A549 (cell line): ENCODE measurements around the gene ING2. TPM values are rescaled to one million over a fixed set of nuclear protein-coding genes. Genes with fewer than 3 reads are reported as not detected.

Source experiments
- ATAC-seq, 2 experiments: fragments of 200-7000 bp in 1 of 2; fragments of >200 bp in 1 of 2; cut with Nextera tagmentation in 1 of 2; cut with Tn5 transposase in 1 of 2; 3 replicates each; pipeline versions ENCODE4 v1.8.0 to v1.9.1; 2018 to 2020; ENCODE audit warnings: mild to moderate bottlenecking in 1 of 2, moderate library complexity in 1 of 2
- CTCF ChIA-PET: fragments of 300-600 bp; sonication (Branson Sonifier 250); formaldehyde crosslinking; extraction: SDS; loops from one replicate; lab custom pipeline; 2021; ENCODE audit warnings: antibody characterized with exemption, inconsistent platforms; lab: Yijun Ruan, JAX
- POLR2A ChIA-PET: fragments of 350-600 bp; formaldehyde crosslinking; extraction: SDS; loops from one replicate; lab custom pipeline; 2021; ENCODE audit warnings: antibody characterized with exemption, inconsistent platforms; lab: Yijun Ruan, JAX
- DNase-seq, 2 experiments: peaks; one replicate each; pipeline versions ENCODE4 v3.0.0 to v3.0.0-alpha.2; 2011 to 2016; ENCODE audit warnings: low read depth in 1 of 2, low spot score in 1 of 2
- FAIRE-seq: peaks from 2 replicates; lab custom pipeline; 2011; peaks lifted over from hg19 to GRCh38; lab: Jason Lieb, UNC
- H3K27ac ChIP-seq, 2 experiments: fragments of >200 bp; sonication (Bioruptor Twin); formaldehyde crosslinking; 3 replicates each; pipeline ENCODE4 v1.5.1; 2016 to 2017
- H3K4me1 ChIP-seq: fragments of >200 bp; sonication (Bioruptor Twin); formaldehyde crosslinking; 3 replicates; pipeline ENCODE4 v1.6.1; 2016
- H3K4me2 ChIP-seq: fragments of >200 bp; sonication (Bioruptor Twin); formaldehyde crosslinking; 3 replicates; pipeline ENCODE4 v1.6.1; 2016
- H3K4me3 ChIP-seq: fragments of >200 bp; sonication (Bioruptor Twin); formaldehyde crosslinking; 3 replicates; pipeline ENCODE4 v1.5.1; 2016
- H3K9me3 ChIP-seq: fragments of >200 bp; sonication (Bioruptor Twin); formaldehyde crosslinking; 3 replicates; pipeline ENCODE4 v1.6.1; 2016
- CTCF ChIP-seq: fragments of >200 bp; sonication (Bioruptor Twin); formaldehyde crosslinking; IDR thresholded peaks from 3 replicates; pipeline ENCODE4 v1.5.1; 2016
- ELK1 ChIP-seq: fragments of 150-350 bp; IDR thresholded peaks from 2 replicates; pipeline ENCODE4 v1.6.1; 2014; ENCODE audit warnings: low read depth, mild to moderate bottlenecking, low read length
- FOSL2 ChIP-seq, 2 experiments: fragments of 450-650 bp in 1 of 2; fragments of >200 bp in 1 of 2; sonication (Bioruptor Twin) in 1 of 2; formaldehyde crosslinking; IDR thresholded peaks; 2 replicates each; pipeline versions ENCODE4 v1.5.0 to v1.6.1; 2016 to 2020; ENCODE audit warnings: mild to moderate bottlenecking in 1 of 2, moderate library complexity in 1 of 2
- FOXS1 ChIP-seq: fragments of 250-450 bp; sonication (Bioruptor Pico); IDR thresholded peaks from 2 replicates; pipeline ENCODE4 v1.5.0; 2020; ENCODE audit warnings: mild to moderate bottlenecking, moderate library complexity
- HEYL ChIP-seq: fragments of 250-450 bp; sonication (Bioruptor Pico); IDR thresholded peaks from 2 replicates; pipeline ENCODE4 v1.8.0; 2021; ENCODE audit warnings: mild to moderate bottlenecking, moderate library complexity
- JUN ChIP-seq, 2 experiments: fragments of >200 bp; sonication (Bioruptor Twin); formaldehyde crosslinking; IDR thresholded peaks; 2 replicates in 1 of 2; 3 replicates in 1 of 2; pipeline ENCODE4 v1.6.1; 2016 to 2017
- SMC3 ChIP-seq: fragments of >200 bp; sonication (Bioruptor Twin); formaldehyde crosslinking; IDR thresholded peaks from 3 replicates; pipeline ENCODE4 v1.6.1; 2018; ENCODE audit warnings: inconsistent platforms
- ZFP36 ChIP-seq: fragments of 450-650 bp; IDR thresholded peaks from 2 replicates; pipeline ENCODE4 v1.6.1; 2014; ENCODE audit warnings: borderline replicate concordance; ENCODE audit not compliant: partially characterized antibody
- WGBS: methylation state at CpG from one replicate; pipeline ENCODE4 v1.1.6; 2017; ENCODE audit errors: missing lambda C conversion rate; 5-methylcytosine and 5-hydroxymethylcytosine counted together
- polyA minus RNA-seq: library from RNA; depleted of rRNA, polyadenylated mRNA; stranded (reverse); fragments of >200 nt; gene quantifications from 2 replicates; pipeline ENCODE4 v1.2.3, GENCODE V29; 2011; rRNA and poly(A)+ RNA removed
- polyA plus RNA-seq, 4 experiments: library from polyadenylated mRNA; depleted of rRNA in 3 of 4; stranded (reverse); fragments of >200 nt; fragmentation: RNase III in 1 of 4; extraction: RNeasy Plus Mini Kit Qiagen cat#74134 plus additional on column Dnase treatment in 1 of 4; gene quantifications; 2 replicates in 3 of 4; 3 replicates in 1 of 4; pipeline ENCODE4 v1.2.3, GENCODE V29; 2011 to 2017
- TF ChIP-seq, protein P1 (sequence below): fragments of 200-600 bp; sonication (generic); IDR thresholded peaks from 2 replicates; pipeline ENCODE4 v1.6.1; 2016; ENCODE audit warnings: antibody characterized with exemption, mild to moderate bottlenecking, moderate library complexity

ING2 gene
- 9.9 and 16.9 TPM in 2 replicates for polyA plus RNA-seq (2011; rRNA removed)
- 6.7 and 8.1 TPM in 2 replicates for polyA plus RNA-seq (2012; cell fraction: cytosol; rRNA removed)
- polyA plus RNA-seq (2012; cell fraction: nucleus; rRNA removed): 1.8 and 2.9 TPM in 2 replicates
- polyA plus RNA-seq (2017; fragmentation: RNase III; extraction: RNeasy Plus Mini Kit Qiagen cat#74134 plus additional on column Dnase treatment): 13.6 to 16.4 TPM (median 14.8 TPM) in 3 replicates
- polyA minus RNA-seq: 1.8 and 2.0 TPM in 2 replicates

GRCh38 chr4:183504930-183505610 lies at the start of gene ING2:
Gene ING2 (plus strand): TSS chr4:183505058. CDS start chr4:183505196, 138 bp downstream.
- ChIA-PET CTCF (interaction anchor here (0.6 to 1.8 kb wide), 5 partner anchors 32 to 610 kb away, joined by 3 to 8 read pairs (median 3); no protein-coding TSS in a partner anchor), POLR2A (interaction anchor here (0.8 to 1.4 kb wide), 2 partner anchors 60 to 61 kb away, joined by 3 read pairs; partner anchors contain the start of gene CDKN2AIP)
- Histone ChIP-seq H3K4me3 (peak within 1 kb of the TSS; percentile 98), H3K4me2 (peak within 1 kb of the TSS; percentile 86), H3K9me3 (no peaks in the 10 kb centered on the region), H3K4me1 (peaks cover 22% of the 10 kb centered on the region), H3K27ac (peak within 1 kb of the TSS; percentile 96 to 98)
- FAIRE-seq (no peak), DNase-seq (peak; percentile 51 to 54), ATAC-seq (peak; percentile 65 to 79)
- TF ChIP-seq, protein P1, sequence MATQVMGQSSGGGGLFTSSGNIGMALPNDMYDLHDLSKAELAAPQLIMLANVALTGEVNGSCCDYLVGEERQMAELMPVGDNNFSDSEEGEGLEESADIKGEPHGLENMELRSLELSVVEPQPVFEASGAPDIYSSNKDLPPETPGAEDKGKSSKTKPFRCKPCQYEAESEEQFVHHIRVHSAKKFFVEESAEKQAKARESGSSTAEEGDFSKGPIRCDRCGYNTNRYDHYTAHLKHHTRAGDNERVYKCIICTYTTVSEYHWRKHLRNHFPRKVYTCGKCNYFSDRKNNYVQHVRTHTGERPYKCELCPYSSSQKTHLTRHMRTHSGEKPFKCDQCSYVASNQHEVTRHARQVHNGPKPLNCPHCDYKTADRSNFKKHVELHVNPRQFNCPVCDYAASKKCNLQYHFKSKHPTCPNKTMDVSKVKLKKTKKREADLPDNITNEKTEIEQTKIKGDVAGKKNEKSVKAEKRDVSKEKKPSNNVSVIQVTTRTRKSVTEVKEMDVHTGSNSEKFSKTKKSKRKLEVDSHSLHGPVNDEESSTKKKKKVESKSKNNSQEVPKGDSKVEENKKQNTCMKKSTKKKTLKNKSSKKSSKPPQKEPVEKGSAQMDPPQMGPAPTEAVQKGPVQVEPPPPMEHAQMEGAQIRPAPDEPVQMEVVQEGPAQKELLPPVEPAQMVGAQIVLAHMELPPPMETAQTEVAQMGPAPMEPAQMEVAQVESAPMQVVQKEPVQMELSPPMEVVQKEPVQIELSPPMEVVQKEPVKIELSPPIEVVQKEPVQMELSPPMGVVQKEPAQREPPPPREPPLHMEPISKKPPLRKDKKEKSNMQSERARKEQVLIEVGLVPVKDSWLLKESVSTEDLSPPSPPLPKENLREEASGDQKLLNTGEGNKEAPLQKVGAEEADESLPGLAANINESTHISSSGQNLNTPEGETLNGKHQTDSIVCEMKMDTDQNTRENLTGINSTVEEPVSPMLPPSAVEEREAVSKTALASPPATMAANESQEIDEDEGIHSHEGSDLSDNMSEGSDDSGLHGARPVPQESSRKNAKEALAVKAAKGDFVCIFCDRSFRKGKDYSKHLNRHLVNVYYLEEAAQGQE: no peak
- peak; percentile 8 for TF ChIP-seq ZFP36
- WGBS: 0% methylated on average over 6 of the region's 68 CpGs

GRCh38 chr4:183455431-183456195 lies 49.2 kb upstream of the ING2 start:
- TF ChIP-seq FOSL2 (IDR thresholded peaks at IDR 0.05): no peak
- TF ChIP-seq FOSL2 (CRISPR knock-in tag; IDR thresholded peaks at IDR 0.05): no peak
- no peak for TF ChIP-seq CTCF
- no peak for TF ChIP-seq HEYL
- TF ChIP-seq ELK1: no peak
- TF ChIP-seq, protein P1: no peak
- TF ChIP-seq SMC3: no peak
- TF ChIP-seq FOXS1 (CRISPR knock-in tag): no peak
- no peak for TF ChIP-seq JUN (IDR thresholded peaks at IDR 0.05)
- TF ChIP-seq, all 56 proteins: peak for 0
- DNase-seq (no peak), ATAC-seq (no peak), FAIRE-seq (no peak)
- Histone ChIP-seq H3K9me3 (no peaks in the 10 kb centered on the region), H3K4me1 (no peaks in the 10 kb centered on the region), H3K27ac (no peak overlapping the region), H3K4me3 (no peak overlapping the region), H3K4me2 (no peak overlapping the region)
- ChIA-PET CTCF (interaction anchor here (1.6 kb wide), 1 partner anchor 14 kb away, joined by 4 read pairs; no protein-coding TSS in a partner anchor), POLR2A (no interaction called here)
- WGBS: 68% methylated on average over 7 of the region's 7 CpGs
